NCI-H1417 (cell line): ENCODE results near the gene NUDT3.
"Not testable (repeated sequence)": the region's sequence is repeated elsewhere in the genome, so short reads cannot be mapped to it uniquely, and the experiment has no call there.

Source experiments
- DNase-seq, 3 experiments: peaks; one replicate each; lab custom pipeline; 2025; lab: John Stamatoyannopoulos, UW

Gene NUDT3

GRCh38 chr6:34370361-34370760, 22.1 kb downstream of the NUDT3 start:
- no peak for DNase-seq

- DNase-seq = no peak
Observed at GRCh38 chr6:34369385-34369784, 23.1 kb downstream of the NUDT3 start.

- DNase-seq = no peak
Observed at GRCh38 chr6:34366639-34366921, 25.9 kb downstream of the NUDT3 start.

GRCh38 chr6:34365781-34366638, 26.5 kb downstream of the NUDT3 start:
- not testable (repeated sequence) for DNase-seq

- not testable (repeated sequence) for DNase-seq
Observed at GRCh38 chr6:34363681-34364075, 28.8 kb downstream of the NUDT3 start.

GRCh38 chr6:34362909-34363680, 29.4 kb downstream of the NUDT3 start:
- DNase-seq = no peak

- DNase-seq = no peak
Observed at GRCh38 chr6:34362176-34362575, 30.3 kb downstream of the NUDT3 start.

- no peak for DNase-seq
Observed at GRCh38 chr6:34360556-34360955, 31.9 kb downstream of the NUDT3 start.

GRCh38 chr6:34359418-34360158, 32.9 kb downstream of the NUDT3 start:
- peak in 1 of 3 experiments; percentile 4 for DNase-seq

- DNase-seq = peak; percentile 12 to 57 (median 20)
Observed at GRCh38 chr6:34358389-34358905, 34.0 kb downstream of the NUDT3 start.

GRCh38 chr6:34357937-34358336, 34.5 kb downstream of the NUDT3 start:
- no peak for DNase-seq

- no peak for DNase-seq
Observed at GRCh38 chr6:34355889-34356288, 36.6 kb downstream of the NUDT3 start.

GRCh38 chr6:34354230-34354629, 38.2 kb downstream of the NUDT3 start:
- not testable (repeated sequence) for DNase-seq

GRCh38 chr6:34353530-34353929, 38.9 kb downstream of the NUDT3 start:
- DNase-seq = not testable (repeated sequence)

- no peak for DNase-seq
Observed at GRCh38 chr6:34352305-34352937, 40.0 kb downstream of the NUDT3 start.

- DNase-seq = no peak
Observed at GRCh38 chr6:34350934-34351217, 41.6 kb downstream of the NUDT3 start.

GRCh38 chr6:34350137-34350933, 42.1 kb downstream of the NUDT3 start:
- no peak for DNase-seq

GRCh38 chr6:34349211-34349610, 43.3 kb downstream of the NUDT3 start:
- DNase-seq = no peak

GRCh38 chr6:34347303-34347702, 45.2 kb downstream of the NUDT3 start:
- DNase-seq = no peak

- DNase-seq = no peak
Observed at GRCh38 chr6:34346175-34347119, 46.0 kb downstream of the NUDT3 start.
